HG02970 (cell line): Measurements from ENCODE around the gene RNASEH2A.

Experiments used
- ATAC-seq: cut with Tn5 transposase; IDR thresholded peaks from one replicate; pipeline ENCODE4 v1.9.1; 2021; ENCODE audit warnings: mild to moderate bottlenecking, moderate library complexity, moderate number of reproducible peaks; ENCODE audit not compliant: unreplicated experiment, low FRiP score

RNASEH2A gene

GRCh38 chr19:12847159-12848139 lies 41.1 kb downstream of the RNASEH2A start:
- no peak for ATAC-seq

DNA sequence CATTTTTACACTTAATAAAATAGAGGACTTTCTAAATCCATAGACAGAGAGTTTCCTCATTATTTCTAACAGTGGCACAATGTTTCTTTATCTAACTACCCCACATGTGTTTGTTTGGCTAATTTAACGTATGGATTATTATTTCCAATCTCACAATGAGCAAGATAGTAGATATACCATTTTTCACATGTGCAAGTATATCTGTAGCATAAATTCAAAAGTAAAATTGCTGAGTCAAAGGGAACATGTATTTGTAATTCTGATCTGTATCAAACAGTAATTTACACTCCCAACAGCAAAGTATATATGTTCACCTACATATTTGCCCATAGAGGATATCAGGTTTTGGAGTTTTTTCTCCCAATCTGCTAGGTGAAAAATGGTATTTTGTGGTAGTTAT lies 50.3 kb downstream of the RNASEH2A start:
- no peak for ATAC-seq

GRCh38 chr19:12858041-12858928 lies 51.9 kb downstream of the RNASEH2A start:
- no peak for ATAC-seq

DNA sequence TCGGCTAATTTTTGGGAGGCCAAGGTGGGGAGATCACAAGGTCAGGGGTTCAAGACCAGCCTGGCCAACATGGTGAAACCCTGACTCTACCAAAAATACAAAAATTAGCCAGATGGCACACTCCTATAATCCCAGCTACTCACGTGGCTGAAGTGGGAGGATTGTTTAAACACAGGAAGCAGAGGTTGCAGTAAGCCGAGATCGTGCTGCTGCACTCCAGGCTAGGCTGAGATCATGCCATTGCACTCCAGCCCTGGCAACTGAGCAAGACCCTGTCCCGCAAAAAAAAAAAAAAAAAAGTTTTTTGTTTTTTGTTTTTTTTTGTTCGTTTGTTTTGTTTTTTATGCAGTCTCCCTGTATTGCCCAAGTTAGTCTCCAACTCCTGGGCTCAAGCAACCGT lies 53.2 kb downstream of the RNASEH2A start:
- no peak for ATAC-seq
